DND-41 (cell line): Measurements from ENCODE around the gene CTAGE8.
"Not testable (repeated sequence)": the region's sequence is repeated elsewhere in the genome, so short reads cannot be mapped to it uniquely, and the experiment has no call there.

Experiments
- CTCF ChIP-seq: IDR thresholded peaks from 2 replicates; pipeline ENCODE4 v1.5.1; 2012; ENCODE audit warnings: borderline replicate concordance, low read length, moderate library complexity, mild to moderate bottlenecking; ENCODE audit not compliant: poor library complexity, severe bottlenecking; ENCODE audit errors: extremely low read depth
- EZH2 ChIP-seq: IDR thresholded peaks from 3 replicates; pipeline ENCODE4 v1.6.1; 2012; ENCODE audit warnings: borderline replicate concordance, low read depth, mild to moderate bottlenecking, moderate library complexity, low read length, inconsistent platforms; ENCODE audit not compliant: severe bottlenecking

- TF ChIP-seq CTCF, EZH2: not testable (repeated sequence)
Measured at GRCh38 chr7:144287171-144287784, 18.2 kb upstream of the CTAGE8 start.
